Measurements from ENCODE around the gene APOD. TPM values are rescaled to one million over a fixed set of nuclear protein-coding genes. Genes with fewer than 3 reads are reported as not detected.

The APOD gene
- total and polyA plus RNA-seq, 2 of the 8 experiments (the other 6 are each of a cell fraction or from before 2014, with no cell fraction given): not detected

GRCh38 chr3:195566797-195567196 lies 16.9 kb downstream of the APOD start:
- Histone ChIP-seq H2BK15ac (ENCODE audit: low read length) (no peak overlapping the region), H2AFZ (ENCODE audit: low read length) (no peak overlapping the region), H3K27me3 (replicated peaks in 1 of 4; ENCODE audit: control insufficient read depth in 3 of 4, extremely low read depth in 1 of 4, insufficient read depth in 3 of 4, low read length in 3 of 4) (no peaks in the 10 kb centered on the region), H2AK5ac (ENCODE audit: low read depth, low read length) (no peak overlapping the region), H3K4me2 (ENCODE audit: insufficient read depth in 1 of 2, low read depth in 2 of 2, low read length in 2 of 2) (no peak overlapping the region), H3K4ac (replicated peaks; ENCODE audit: insufficient read length, low read depth, low read length) (no peak overlapping the region), H4K5ac (ENCODE audit: insufficient read length, low read depth, low read length) (no peak overlapping the region), H3K23me2 (ENCODE audit: low read depth, low read length) (no peaks in the 10 kb centered on the region), H3K18ac (ENCODE audit: extremely low read depth, low read length) (no peak overlapping the region), H3K9me3 (ENCODE audit: insufficient read depth in 2 of 2, low read depth in 1 of 2, low read length in 1 of 2) (no peaks in the 10 kb centered on the region), H3K79me1 (ENCODE audit: low read depth, low read length) (no peaks in the 10 kb centered on the region), H3K4me3 (ENCODE audit: extremely low read depth in 1 of 4, insufficient read depth in 2 of 4, low read depth in 3 of 4, low read length in 4 of 4) (no peak overlapping the region), H4K91ac (replicated peaks; ENCODE audit: insufficient read length, low read length) (no peak overlapping the region), H3K27ac (ENCODE audit: low read depth, low read length) (no peak overlapping the region), H4K20me1 (replicated peaks in 1 of 2; ENCODE audit: control insufficient read depth in 1 of 2, insufficient read depth in 2 of 2, low read length in 2 of 2) (no peaks in the 10 kb centered on the region), H3K79me2 (ENCODE audit: control insufficient read depth in 1 of 2, insufficient read depth in 2 of 2, low read length in 2 of 2) (no peaks in the 10 kb centered on the region), H3K4me1 (replicated peaks in 1 of 4; ENCODE audit: control insufficient read depth in 3 of 4, insufficient read depth in 4 of 4, low read length in 3 of 4) (no peaks in the 10 kb centered on the region), H4K8ac (ENCODE audit: extremely low read depth, insufficient read depth, low read length) (no peak overlapping the region), H3K14ac (ENCODE audit: insufficient read length) (no peak overlapping the region), H3K9ac (replicated peaks in 1 of 4; ENCODE audit: extremely low read depth in 1 of 4, low read depth in 3 of 4, low read length in 3 of 4) (no peak overlapping the region), H3K23ac (ENCODE audit: insufficient read length) (no peak overlapping the region), H3K56ac (replicated peaks; ENCODE audit: insufficient read length, low read depth, low read length) (no peak overlapping the region), H2BK120ac (replicated peaks; ENCODE audit: low read depth, low read length) (no peak overlapping the region), H2BK5ac (ENCODE audit: low read depth, low read length) (no peak overlapping the region), H2BK20ac (ENCODE audit: low read length) (no peak overlapping the region), H2BK12ac (ENCODE audit: low read depth, low read length) (no peak overlapping the region), H3K36me3 (ENCODE audit: control insufficient read depth in 2 of 4, insufficient read depth in 4 of 4, low read length in 3 of 4) (no peaks in the 10 kb centered on the region)
- FAIRE-seq (no peak), DNase-seq (ENCODE audit: low read depth in 1 of 2, low spot score in 2 of 2) (no peak)
- TF ChIP-seq TBP (IDR thresholded peaks at IDR 0.05; ENCODE audit: low read depth, low read length) (no peak), SUZ12 (IDR thresholded peaks at IDR 0.05; ENCODE audit: low read length) (no peak), POLR2AphosphoS5 (IDR thresholded peaks at IDR 0.05; ENCODE audit: low read depth, low read length) (no peak), SIRT6 (IDR thresholded peaks at IDR 0.05; ENCODE audit: low read length) (no peak), ASH2L (IDR thresholded peaks at IDR 0.05; ENCODE audit: low read length) (no peak), KDM1A (IDR thresholded peaks at IDR 0.05; ENCODE audit: borderline replicate concordance, low read length) (no peak), SIX5 (IDR thresholded peaks at IDR 0.05; ENCODE audit: low read depth, low read length) (no peak), TAF7 (optimal IDR thresholded peaks at IDR 0.05; ENCODE audit: borderline replicate concordance, low read depth, low read length) (no peak), SRF (IDR thresholded peaks at IDR 0.05; ENCODE audit: low read depth, low read length) (no peak), GABPA (IDR thresholded peaks at IDR 0.05; ENCODE audit: borderline replicate concordance, insufficient read depth, low read length) (no peak), CEBPB (IDR thresholded peaks at IDR 0.05; ENCODE audit: low read depth, low read length) (no peak)
- CTCF ChIA-PET (ENCODE audit: partially characterized antibody): interaction anchor here (0.6 to 2.6 kb wide), 6 partner anchors 9 to 290 kb away, joined by 3 to 9 read pairs (median 4); no protein-coding TSS in a partner anchor
- POLR2A ChIA-PET (ENCODE audit: partially characterized antibody): interaction anchor here (1.1 to 1.6 kb wide), 2 partner anchors 8 to 12 kb away, joined by 3 read pairs; no protein-coding TSS in a partner anchor
- WGBS, 2 experiments (ENCODE audit: extremely low coverage in 1 of 2, insufficient coverage in 1 of 2, insufficient read length in 1 of 2, insufficient replicate concordance in 2 of 2, low coverage in 1 of 2, low lambda C conversion rate in 2 of 2, missing lambda C conversion rate in 1 of 2): 87% methylated on average over 6 of the region's 6 CpGs; no CpG with 5 or more reads in 1 of the 2 experiments
